ENCODE measurements around the gene SELENOH. TPM values are rescaled to one million over a fixed set of nuclear protein-coding genes. Genes with fewer than 3 reads are reported as not detected.

Gene SELENOH
- total and polyA plus RNA-seq, 9 of the 15 experiments (the other 6 are each of a cell fraction or from before 2014, with no cell fraction given) = 16.6 to 299 (median 118) TPM

GRCh38 chr11:57745206-57745605, 3.9 kb downstream of the SELENOH start:
- Histone ChIP-seq H3K27ac (ENCODE audit: extremely low read depth, low read depth, low read length) (no peak overlapping the region), H3K79me2 (ENCODE audit: control insufficient read depth, insufficient read depth, low read length) (peaks cover 24% of the 10 kb centered on the region), H2AFZ (ENCODE audit: low read depth, low read length) (no peak overlapping the region), H3K4me3 (no peak overlapping the region), H3K9ac (ENCODE audit: insufficient read depth in 1 of 2, low read depth in 2 of 2, low read length in 2 of 2) (no peak overlapping the region), H4K20me1 (replicated peaks; ENCODE audit: control insufficient read depth, insufficient read depth, low read length) (no peaks in the 10 kb centered on the region), H3K36me3 (ENCODE audit: control insufficient read depth, insufficient read depth, low read length) (peaks cover 53% of the 10 kb centered on the region), H3K9me1 (ENCODE audit: control insufficient read depth, insufficient read depth, low read length) (no peaks in the 10 kb centered on the region), H3K27me3 (ENCODE audit: control insufficient read depth in 2 of 2, insufficient read depth in 2 of 2, low read length in 2 of 2) (no peaks in the 10 kb centered on the region), H3K4me1 (replicated peaks in 1 of 2; ENCODE audit: control insufficient read depth in 2 of 2, insufficient read depth in 2 of 2, low read length in 2 of 2) (peaks cover 7 to 10% of the 10 kb centered on the region in 2 experiments; a peak in 4 of 5 replicates), H3K4me2 (ENCODE audit: insufficient read depth, low read length) (no peak overlapping the region), H3K9me3 (replicated peaks; ENCODE audit: control insufficient read depth, insufficient read depth, low read depth, low read length) (no peaks in the 10 kb centered on the region)
- intact Hi-C loops (cut with micrococcal nuclease) = no loop called here
- ATAC-seq (no peak), FAIRE-seq (no peak), DNase-seq (ENCODE audit: extremely low read depth in 1 of 4, low spot score in 3 of 4) (no peak)
- 93% methylated on average over 5 of the region's 5 CpGs for WGBS (ENCODE audit: insufficient coverage, low coverage, missing lambda C conversion rate)
- in situ Hi-C loops (cut with MboI) = loop anchor here (5.0 kb wide), 1 partner anchor 47 kb away; no protein-coding TSS in a partner anchor
- BruUV-seq (replicated peaks) = no TSS peak
- ChIA-PET CTCF (ENCODE audit: low intra/inter-chr PET ratio) (no interaction called here), POLR2A (interaction anchor here (0.6 to 2.7 kb wide), 6 partner anchors 12 to 785 kb away, joined by 4 to 13 read pairs (median 6); partner anchors contain the start of gene CTNND1)
- TF ChIP-seq ZNF197 (CRISPR knock-in tag; IDR thresholded peaks at IDR 0.05; ENCODE audit: low read depth) = no peak
- TF ChIP-seq ZNF347 (CRISPR knock-in tag; IDR thresholded peaks at IDR 0.05; ENCODE audit: low read depth) = no peak
- no peak for TF ChIP-seq TARDBP (IDR thresholded peaks at IDR 0.05)
- TF ChIP-seq NBN (IDR thresholded peaks at IDR 0.05; ENCODE audit: low read depth) = no peak
- TF ChIP-seq NR3C1 (CRISPR knock-in tag; IDR thresholded peaks at IDR 0.05) = no peak
- no peak for TF ChIP-seq HOXB6 (CRISPR knock-in tag; IDR thresholded peaks at IDR 0.05; ENCODE audit: borderline replicate concordance)
- no peak for TF ChIP-seq ZNF263 (CRISPR knock-in tag; IDR thresholded peaks at IDR 0.05; ENCODE audit: borderline replicate concordance)
- TF ChIP-seq ZNF644 (tag; IDR thresholded peaks at IDR 0.05; ENCODE audit: low read depth) = no peak
- no peak for TF ChIP-seq SMARCE1 (IDR thresholded peaks at IDR 0.05)

Data from K562 (cell line).